DMS53 (cell line): Measurements from ENCODE around the gene VWA8.
A peak's percentile ranks its signal among the peaks of the same experiment; 100 is the strongest.

Experiments
- DNase-seq: peaks from one replicate; lab custom pipeline; 2025; lab: John Stamatoyannopoulos, UW

The VWA8 gene

DNA sequence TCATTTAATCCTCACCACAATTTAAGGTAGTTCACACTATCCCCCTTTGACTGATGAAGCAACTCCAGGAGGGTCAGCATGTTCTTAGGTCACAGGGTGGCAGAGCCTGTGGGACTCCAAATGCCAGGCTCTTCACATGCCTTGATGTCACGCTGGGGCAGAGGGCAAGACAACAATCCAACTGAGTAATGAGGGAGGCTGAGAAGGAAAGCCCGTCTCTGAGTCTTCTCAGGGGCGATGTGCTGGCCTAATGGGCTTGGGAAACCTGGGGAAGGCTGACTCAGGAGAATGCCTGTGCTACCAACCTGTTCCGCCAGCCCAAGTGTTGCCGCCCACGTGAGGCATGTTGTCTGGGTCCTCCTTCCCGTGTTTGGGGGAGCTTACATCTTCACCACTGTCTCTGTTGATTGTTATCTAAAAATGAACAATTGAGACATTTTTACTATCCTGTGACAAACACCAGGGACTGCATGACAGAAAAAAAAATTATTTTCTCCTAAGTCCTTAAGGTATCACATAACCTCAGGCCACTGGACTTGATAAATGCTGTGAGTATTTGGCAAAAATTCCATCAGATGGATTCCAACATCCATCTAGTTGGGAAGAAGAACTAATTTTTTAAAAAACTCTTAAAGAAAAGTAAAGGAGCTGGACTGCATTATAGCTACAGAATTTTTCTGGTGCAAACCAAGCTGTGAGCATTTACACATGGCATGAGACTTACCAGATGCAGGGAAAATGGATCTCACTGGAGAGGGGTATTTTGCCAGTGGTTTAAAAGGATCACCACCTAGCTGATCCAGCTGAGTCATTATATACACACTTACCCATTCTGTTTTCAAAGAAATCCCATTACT, 346.0 kb downstream of the VWA8 start:
- DNase-seq, result peak; percentile 36

DNA sequence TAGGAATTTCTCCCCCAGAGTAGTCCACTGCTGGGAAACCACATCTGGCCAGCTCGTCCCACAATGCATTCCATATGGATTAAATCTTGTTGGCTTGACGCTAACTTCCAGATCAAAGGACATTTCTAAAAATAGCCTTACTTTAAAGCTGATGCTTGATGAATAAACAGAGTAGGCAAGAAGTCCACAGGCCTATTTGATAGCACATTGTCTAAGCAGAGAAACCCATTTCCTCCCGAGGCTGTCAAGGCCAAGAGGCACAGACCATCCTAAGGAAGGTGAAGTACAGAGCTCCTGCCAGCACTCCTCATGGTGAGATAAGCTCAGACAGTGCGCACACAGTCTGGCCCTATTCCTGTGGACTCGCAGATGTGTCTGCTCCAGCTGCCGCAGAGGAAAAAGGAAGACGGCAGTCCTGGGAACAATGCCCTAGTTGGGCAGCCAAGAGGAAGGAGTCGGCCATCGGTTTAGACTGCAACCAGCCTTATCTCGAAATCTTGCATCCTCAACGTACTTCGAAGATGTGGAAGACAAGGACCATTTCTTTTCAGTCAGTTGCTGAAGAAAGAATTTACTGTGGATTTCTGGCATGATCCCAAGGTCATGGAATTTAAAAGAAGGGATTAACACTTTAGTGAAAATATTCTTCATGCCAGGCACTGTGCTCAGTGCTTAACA, 346.8 kb downstream of the VWA8 start:
- no peak for DNase-seq

GRCh38 chr13:41613471-41613870, 347.4 kb downstream of the VWA8 start:
- no peak for DNase-seq

GRCh38 chr13:41611385-41611784, 349.5 kb downstream of the VWA8 start:
- no peak for DNase-seq

DNA sequence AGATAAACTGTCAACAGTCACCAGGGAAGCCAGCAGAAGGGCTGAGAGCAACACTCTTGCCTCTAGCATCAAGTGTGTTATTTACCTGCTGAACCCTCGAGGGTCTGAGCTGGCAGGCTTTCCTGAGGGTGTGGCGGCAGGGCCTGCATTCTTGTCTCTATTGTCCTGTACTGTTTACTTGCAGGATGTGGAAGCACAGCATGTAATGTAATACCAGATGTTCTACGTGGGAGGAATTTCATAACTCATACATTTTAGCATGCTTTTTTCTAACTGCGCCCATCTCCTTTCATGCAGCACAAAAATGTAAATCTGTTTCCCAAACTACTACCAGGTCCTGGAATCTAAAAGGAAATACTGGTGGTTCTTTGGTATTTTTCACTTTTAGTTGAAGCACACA, 350.5 kb downstream of the VWA8 start:
- DNase-seq, result peak; percentile 84

DNA sequence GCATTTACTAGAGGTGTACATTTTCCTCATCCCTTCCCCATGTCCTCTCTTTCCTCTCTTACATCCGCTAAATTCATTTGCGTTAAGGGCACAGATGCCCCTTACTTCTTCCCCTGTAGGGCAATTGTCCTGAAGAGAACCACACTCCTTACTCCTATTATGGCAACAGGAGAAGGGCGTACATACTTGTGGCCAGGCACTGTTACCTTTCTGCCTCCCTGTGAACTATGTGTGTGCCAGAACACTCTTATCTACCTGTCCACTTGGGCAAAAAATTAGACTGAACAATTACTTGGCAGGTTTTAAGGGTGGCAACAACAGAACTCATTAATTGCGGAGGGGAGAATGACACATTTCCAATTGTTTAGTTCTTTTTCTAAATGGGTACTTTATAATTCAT, 351.1 kb downstream of the VWA8 start:
- no peak for DNase-seq

GRCh38 chr13:41608839-41609177, 352.1 kb downstream of the VWA8 start:
- no peak for DNase-seq

DNA sequence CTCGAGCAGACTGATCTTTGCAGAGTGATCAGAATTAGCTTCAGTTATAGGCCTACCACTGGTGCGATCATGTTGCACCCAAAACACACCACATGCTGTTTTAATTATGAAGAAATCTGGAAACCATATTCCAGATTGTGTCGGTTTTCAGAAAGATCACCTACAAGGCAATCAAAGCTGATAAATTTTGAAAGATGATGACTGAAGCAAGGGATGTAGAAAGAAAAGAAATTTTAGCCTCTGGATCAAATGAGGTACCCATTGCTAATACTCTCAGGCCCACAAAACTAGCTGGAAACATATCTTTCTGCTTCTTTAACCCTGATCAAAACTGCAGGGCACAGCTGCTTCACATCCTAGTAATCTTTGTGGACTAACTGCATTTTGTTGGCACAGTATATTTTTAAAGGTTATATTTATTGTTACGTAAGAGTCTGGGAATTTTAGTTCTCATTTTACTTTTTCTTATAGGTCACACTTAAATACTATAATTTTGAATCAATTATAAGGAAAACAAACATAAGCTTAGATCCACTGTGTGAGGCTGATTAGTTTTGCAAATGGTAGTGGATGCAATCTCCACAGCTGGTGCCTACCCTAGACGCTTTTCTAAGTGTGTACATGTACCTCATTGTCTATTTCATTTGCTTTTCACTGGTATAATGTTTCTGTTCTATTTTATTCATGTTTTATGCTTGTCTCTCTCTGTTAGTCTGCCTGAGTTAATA, 352.6 kb downstream of the VWA8 start:
- no peak for DNase-seq

GRCh38 chr13:41606646-41607045, 354.3 kb downstream of the VWA8 start:
- DNase-seq, result peak; percentile 23

DNA sequence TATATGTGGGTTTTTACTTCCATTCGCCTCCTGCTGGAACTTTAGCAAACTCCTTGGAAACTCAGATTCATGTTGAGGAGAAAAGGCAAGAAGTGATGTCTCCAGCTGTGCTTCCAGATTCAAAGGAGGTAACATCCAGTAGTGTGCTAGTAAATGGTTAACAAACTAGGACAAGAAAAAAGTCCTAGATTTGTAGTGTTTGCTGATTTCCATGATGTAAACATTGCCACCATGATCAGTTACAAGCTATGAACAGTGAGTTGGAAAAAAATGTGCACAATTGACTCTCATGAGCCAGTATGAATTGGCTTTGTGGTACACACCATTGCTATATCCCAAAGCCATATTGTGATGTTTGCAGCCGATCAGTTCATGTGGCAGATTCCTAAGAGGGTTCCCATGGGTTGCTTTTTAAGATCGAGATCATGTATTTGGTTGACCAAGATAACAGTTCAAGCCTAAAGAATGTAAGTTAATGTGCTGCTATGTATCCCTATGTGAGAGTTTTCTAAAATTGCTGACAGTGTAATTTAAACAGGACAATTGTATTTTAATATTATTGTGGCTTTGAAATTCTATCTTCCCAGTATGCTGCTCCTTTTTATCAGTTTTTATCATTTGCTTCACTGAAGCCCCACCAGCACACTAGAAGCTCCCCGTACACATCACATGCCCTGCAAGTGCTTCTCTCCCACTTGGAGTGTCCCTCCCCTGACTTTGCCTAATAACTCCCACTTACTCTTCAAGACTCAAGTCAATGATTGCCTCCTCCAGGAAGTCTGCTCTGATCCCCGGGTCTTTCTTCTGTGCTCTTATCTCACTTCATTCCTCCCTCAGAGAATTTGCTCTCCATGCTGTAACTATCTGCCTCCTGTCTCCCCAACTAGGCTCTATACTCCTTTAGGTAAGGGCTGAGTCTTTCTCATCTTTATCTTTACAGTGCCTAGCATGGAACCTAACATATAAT, 355.3 kb downstream of the VWA8 start:
- peak; percentile 33 for DNase-seq

DNA sequence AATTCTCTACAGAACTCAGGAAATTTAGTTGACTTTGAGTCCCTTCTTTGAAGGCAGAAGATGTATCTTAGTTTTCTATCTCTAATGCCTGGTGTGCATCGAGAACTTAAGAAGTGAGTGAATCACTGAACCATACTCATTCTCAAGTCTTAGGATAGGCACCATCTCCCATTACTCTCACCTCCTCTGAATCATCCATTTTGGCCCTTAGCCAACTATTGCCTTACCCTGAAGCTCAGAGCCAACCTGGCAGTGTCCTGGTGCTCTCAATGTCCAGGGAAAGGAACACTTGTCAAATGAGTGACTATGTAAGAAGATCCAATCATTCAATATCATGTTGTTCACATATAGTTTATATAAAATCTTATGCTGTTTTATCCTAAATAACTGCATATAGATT, 357.0 kb downstream of the VWA8 start:
- DNase-seq, result peak; percentile 70

GRCh38 chr13:41601718-41602445, 359.0 kb downstream of the VWA8 start:
- DNase-seq, result no peak

- no peak for DNase-seq
Measured at GRCh38 chr13:41599619-41600018, 361.3 kb downstream of the VWA8 start.

DNA sequence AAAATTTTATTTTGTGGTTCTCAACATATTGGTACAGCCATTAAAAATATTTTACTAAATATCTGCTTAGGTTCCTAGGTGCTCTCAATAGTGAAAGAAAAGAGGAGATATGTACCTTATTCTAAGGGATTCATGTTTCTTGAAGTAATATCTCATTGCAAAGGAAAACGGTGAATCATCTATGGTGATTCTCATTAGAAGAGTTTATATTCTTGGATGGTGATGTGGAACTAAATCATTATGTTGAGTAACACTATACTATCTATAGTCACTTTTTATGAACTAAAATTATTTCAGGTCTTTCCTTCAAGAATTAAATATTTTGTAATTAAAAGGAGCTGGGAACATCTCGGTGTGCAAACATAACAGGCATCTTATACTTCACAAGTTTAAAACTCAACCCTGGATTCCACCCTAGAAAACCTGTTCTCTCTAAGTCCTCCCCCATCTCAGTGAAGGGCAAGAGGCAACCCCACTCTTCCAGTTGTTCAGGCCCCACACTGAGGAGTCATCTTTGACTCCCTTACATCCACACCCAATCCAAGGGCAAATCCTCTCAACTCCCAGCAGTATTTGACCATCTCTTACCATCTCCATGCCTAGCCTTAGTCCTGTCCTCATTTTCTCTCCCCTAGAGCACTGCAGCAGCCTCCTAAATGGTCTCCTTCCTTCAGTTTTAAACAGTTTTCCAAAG, 363.4 kb downstream of the VWA8 start:
- no peak for DNase-seq

- no peak for DNase-seq
Measured at GRCh38 chr13:41596190-41596589, 364.7 kb downstream of the VWA8 start.

GRCh38 chr13:41595298-41595697, 365.6 kb downstream of the VWA8 start:
- no peak for DNase-seq

DNA sequence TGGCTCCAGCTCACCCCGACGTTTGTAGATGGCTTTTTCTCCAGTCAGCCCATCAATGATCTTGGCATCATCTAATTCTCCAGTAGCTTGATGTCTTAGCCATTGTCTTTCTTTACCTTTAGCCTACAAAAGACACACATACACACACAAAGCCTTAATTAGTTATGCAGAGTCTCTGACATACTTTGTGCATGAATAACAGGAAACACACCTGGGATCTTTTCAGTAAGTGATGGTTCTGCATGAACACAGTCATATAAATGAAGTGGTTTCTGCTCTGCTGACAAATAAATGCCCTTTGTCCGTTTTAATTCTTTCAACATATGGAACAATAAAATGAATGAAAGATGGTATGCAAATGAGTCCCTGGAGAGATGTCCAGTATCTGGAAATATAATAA, 370.3 kb downstream of the VWA8 start:
- peak; percentile 28 for DNase-seq

GRCh38 chr13:41590122-41590521, 370.8 kb downstream of the VWA8 start:
- no peak for DNase-seq

DNA sequence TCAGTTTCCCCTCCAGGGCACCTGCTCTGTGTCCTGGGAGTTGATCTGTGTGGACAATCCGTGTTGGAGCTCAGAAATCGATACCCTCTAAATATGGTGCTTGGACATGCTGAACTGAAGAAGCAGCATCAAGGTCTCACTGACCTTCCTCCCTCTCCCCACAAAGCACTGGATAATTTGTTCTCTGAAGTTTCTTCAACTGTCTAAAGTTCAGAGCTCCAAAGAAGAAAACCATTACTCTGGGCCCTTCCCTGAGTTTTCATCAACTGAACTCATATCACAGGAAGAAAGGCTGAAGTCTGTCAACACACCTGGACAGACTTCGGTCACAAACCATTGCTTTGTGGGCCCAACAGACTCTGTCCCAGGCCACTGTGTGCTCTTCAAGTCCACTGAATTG, 371.5 kb downstream of the VWA8 start:
- DNase-seq, result no peak

GRCh38 chr13:41588899-41589298, 372.0 kb downstream of the VWA8 start:
- peak; percentile 46 for DNase-seq
